Measurements from ENCODE around the gene MAP3K21. TPM values are rescaled to one million over a fixed set of nuclear protein-coding genes. Genes with fewer than 3 reads are reported as not detected.

Gene MAP3K21
- total RNA-seq, 5 donors from 2014 or later (not counting 1 experiment from before 2014, with no cell fraction given): 1.0 to 2.4 (median 1.7) TPM

DNA sequence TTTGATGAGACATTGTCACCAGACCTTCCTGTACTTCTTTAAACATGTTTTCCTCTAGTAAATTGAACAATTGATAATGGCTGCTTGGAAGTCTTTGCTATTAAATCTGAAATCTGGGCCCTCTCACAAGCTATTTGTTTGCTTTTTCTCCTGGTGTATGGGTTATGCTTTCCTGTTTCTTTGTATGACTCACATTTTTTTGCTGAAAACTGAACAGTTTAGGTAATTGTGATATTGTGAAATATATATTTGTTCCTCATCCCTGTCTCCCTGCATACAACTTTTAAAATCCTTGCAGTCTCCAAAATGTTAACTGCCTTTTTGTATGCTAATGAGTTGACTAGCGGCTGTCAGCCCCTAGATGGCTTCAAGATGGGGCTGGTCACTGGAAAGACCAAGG lies 61.6 kb downstream of the MAP3K21 start:
- peaks cover 21 to 33% of the 10 kb centered on the region in 2 donors for H3K27me3 Mint-ChIP-seq
- Histone ChIP-seq H3K36me3 (ENCODE audit: control insufficient read depth in 2 of 2, extremely low read depth in 1 of 2, insufficient read depth in 1 of 2, low read length in 1 of 2) (no peaks in the 10 kb centered on the region), H3K4me3 (ENCODE audit: control insufficient read depth in 1 of 2, extremely low read depth in 1 of 2, low read length in 1 of 2) (no peak overlapping the region), H3K27me3 (replicated peaks in 1 of 2; ENCODE audit: control insufficient read depth in 2 of 2, extremely low read depth in 1 of 2, insufficient read depth in 2 of 2, low read length in 1 of 2) (no peaks in the 10 kb centered on the region), H3K27ac (ENCODE audit: low read length) (no peak overlapping the region), H3K4me1 (ENCODE audit: control insufficient read depth in 1 of 2, extremely low read depth in 1 of 2, insufficient read depth in 2 of 2, low read length in 2 of 2) (no peaks in the 10 kb centered on the region), H3K9me3 (no peaks in the 10 kb centered on the region)
- H3K4me1 Mint-ChIP-seq: no peaks in the 10 kb centered on the region
- H3K9me3 Mint-ChIP-seq: no peaks in the 10 kb centered on the region
- ATAC-seq (replicated peaks in 1 of 4) (no peak), DNase-seq (no peak)
- H3K36me3 Mint-ChIP-seq: no peaks in the 10 kb centered on the region
- no CpG with 5 or more reads among the region's 1 CpG for WGBS (ENCODE audit: insufficient coverage)
- no peak overlapping the region for H3K27ac Mint-ChIP-seq
- CTCF ChIA-PET: no interaction called here
- no peak overlapping the region for H3K4me3 Mint-ChIP-seq
- POLR2A ChIA-PET: no interaction called here

DNA sequence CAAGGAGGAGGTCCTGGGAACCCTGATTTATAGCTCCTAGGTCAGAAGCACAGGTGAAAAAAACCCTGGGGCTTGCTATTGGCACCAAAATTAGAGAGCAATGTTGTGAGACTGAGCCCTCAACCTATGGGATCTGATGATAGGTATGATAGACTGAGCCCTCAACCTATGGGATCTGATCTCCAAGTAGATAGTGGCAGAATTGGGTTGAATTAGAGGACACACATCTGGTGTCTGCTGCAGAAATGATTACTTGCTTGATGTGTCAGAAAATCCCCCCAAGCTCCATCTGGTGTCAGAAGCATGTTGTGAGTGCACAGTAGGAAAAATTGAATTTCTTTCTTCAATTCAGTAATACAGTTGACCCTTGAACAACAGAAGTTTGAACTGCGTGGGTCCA lies 62.4 kb downstream of the MAP3K21 start:
- Mint-ChIP-seq H3K27me3 (peaks cover 24 to 33% of the 10 kb centered on the region in 2 donors), H3K9me3 (no peaks in the 10 kb centered on the region), H3K36me3 (no peaks in the 10 kb centered on the region), H3K4me3 (no peak overlapping the region), H3K4me1 (no peaks in the 10 kb centered on the region), H3K27ac (no peak overlapping the region)
- H3K4me1 ChIP-seq (ENCODE audit: control insufficient read depth in 1 of 2, extremely low read depth in 1 of 2, insufficient read depth in 2 of 2, low read length in 2 of 2): no peaks in the 10 kb centered on the region
- no CpG with 5 or more reads among the region's 1 CpG for WGBS (ENCODE audit: insufficient coverage)
- DNase-seq (no peak), ATAC-seq (replicated peaks in 1 of 4) (no peak)
- CTCF ChIA-PET: no interaction called here
- no peaks in the 10 kb centered on the region for H3K9me3 ChIP-seq
- H3K36me3 ChIP-seq (ENCODE audit: control insufficient read depth in 2 of 2, extremely low read depth in 1 of 2, insufficient read depth in 1 of 2, low read length in 1 of 2): no peaks in the 10 kb centered on the region
- no peak overlapping the region for H3K4me3 ChIP-seq (ENCODE audit: control insufficient read depth in 1 of 2, extremely low read depth in 1 of 2, low read length in 1 of 2)
- POLR2A ChIA-PET: no interaction called here
- H3K27ac ChIP-seq (ENCODE audit: low read length): no peak overlapping the region
- no peaks in the 10 kb centered on the region for H3K27me3 ChIP-seq (replicated peaks in 1 of 2; ENCODE audit: control insufficient read depth in 2 of 2, extremely low read depth in 1 of 2, insufficient read depth in 2 of 2, low read length in 1 of 2)

DNA sequence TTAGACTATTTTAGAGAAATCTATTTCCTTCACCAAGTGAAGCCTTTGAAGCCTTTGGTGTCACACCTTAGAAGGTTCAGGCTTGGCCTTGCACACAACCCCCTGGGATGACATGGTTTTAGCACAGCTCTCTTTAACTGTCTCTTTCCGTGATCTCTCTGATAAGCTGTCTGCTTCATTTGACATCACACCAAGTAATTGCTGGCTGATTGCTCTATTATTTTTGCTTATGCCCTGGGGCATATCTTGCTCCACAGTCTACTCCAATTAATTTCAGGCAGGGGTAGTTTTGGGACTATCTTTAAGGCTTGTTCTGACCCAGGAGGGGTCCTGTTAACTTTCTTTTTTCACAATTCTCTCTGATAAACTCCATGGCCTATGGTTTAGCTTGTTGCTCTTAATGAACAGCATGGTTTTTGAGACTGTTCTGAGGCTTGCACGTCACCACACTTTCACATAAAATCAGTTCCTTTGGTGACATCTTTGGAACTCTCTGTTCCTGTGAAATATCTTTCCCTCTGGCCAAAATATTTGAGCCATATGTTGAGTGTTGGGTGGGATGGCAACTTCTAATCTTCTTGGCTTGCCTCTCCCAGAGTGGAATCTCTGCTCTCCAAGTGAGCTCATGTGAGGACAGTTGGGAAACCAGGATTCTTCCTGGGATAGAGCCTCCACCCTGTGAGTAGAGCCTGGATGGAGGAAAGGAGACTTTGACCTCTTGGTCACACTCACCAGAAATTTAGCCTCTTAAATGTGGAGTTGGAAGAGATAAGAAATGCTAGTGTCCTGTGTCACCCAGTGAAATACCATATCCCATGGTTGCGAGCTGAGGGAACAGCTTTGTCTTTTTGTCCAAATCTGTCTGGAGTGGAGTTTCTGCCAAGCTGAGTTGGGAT lies 63.6 kb downstream of the MAP3K21 start:
- Mint-ChIP-seq H3K4me1 (no peaks in the 10 kb centered on the region), H3K27ac (no peak overlapping the region), H3K36me3 (no peaks in the 10 kb centered on the region), H3K27me3 (peaks cover 24 to 33% of the 10 kb centered on the region in 2 donors), H3K4me3 (no peak overlapping the region), H3K9me3 (no peaks in the 10 kb centered on the region)
- Histone ChIP-seq H3K4me1 (ENCODE audit: control insufficient read depth in 1 of 2, extremely low read depth in 1 of 2, insufficient read depth in 2 of 2, low read length in 2 of 2) (no peaks in the 10 kb centered on the region), H3K9me3 (no peaks in the 10 kb centered on the region), H3K27ac (ENCODE audit: low read length) (no peak overlapping the region), H3K36me3 (ENCODE audit: control insufficient read depth in 2 of 2, extremely low read depth in 1 of 2, insufficient read depth in 1 of 2, low read length in 1 of 2) (no peaks in the 10 kb centered on the region), H3K27me3 (replicated peaks in 1 of 2; ENCODE audit: control insufficient read depth in 2 of 2, extremely low read depth in 1 of 2, insufficient read depth in 2 of 2, low read length in 1 of 2) (peaks cover 0 to 6% of the 10 kb centered on the region in 2 experiments), H3K4me3 (ENCODE audit: control insufficient read depth in 1 of 2, extremely low read depth in 1 of 2, low read length in 1 of 2) (no peak overlapping the region)
- ChIA-PET CTCF (no interaction called here), POLR2A (no interaction called here)
- 100% methylated on average over 1 of the region's 3 CpGs for WGBS (ENCODE audit: insufficient coverage)
- no peak for ATAC-seq (replicated peaks in 1 of 4)
- DNase-seq: no peak

DNA sequence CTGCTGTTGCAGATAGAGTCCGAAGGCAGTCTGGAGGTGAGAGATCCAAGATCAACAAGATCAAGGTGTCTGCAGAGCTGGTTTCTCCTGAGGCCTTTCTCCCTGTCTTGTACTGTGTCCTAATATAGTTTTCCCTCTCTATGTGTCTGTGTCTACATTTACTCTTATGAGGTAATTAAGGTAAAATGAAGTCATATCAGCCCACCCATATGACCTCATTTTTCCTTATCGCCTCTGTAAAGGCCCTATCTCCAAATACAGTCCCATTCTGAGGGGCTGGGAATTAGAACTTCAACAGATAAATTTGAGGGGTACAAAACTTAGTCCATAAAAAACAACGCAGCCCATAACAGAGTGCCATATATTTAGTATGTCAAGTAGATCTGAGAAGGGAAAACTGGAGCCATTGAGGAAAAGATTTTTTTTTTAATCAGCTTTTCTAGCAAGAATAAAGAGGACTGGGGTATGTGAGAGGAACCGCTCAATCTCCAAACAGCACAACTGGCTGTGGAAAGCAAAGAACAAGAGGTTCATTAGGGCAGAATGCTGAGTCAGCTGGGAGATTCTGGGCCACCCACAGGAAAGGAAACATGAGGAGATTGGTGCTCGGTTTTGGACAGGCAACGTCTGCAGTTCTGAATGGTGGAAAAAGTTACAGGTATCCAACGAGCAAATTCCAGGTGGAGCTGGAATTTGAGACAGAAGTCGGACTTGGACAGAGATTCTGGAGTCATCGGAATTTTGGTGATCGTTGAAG lies 65.7 kb downstream of the MAP3K21 start:
- 55% methylated on average over 8 of the region's 10 CpGs for WGBS (ENCODE audit: insufficient coverage)
- Mint-ChIP-seq H3K4me3 (no peak overlapping the region), H3K27ac (no peak overlapping the region), H3K36me3 (no peaks in the 10 kb centered on the region), H3K9me3 (no peaks in the 10 kb centered on the region), H3K4me1 (no peaks in the 10 kb centered on the region), H3K27me3 (peaks cover 34 to 38% of the 10 kb centered on the region in 2 donors)
- Histone ChIP-seq H3K27ac (ENCODE audit: low read length) (no peak overlapping the region), H3K4me1 (ENCODE audit: control insufficient read depth in 1 of 2, extremely low read depth in 1 of 2, insufficient read depth in 2 of 2, low read length in 2 of 2) (no peaks in the 10 kb centered on the region), H3K36me3 (ENCODE audit: control insufficient read depth in 2 of 2, extremely low read depth in 1 of 2, insufficient read depth in 1 of 2, low read length in 1 of 2) (no peaks in the 10 kb centered on the region), H3K4me3 (ENCODE audit: control insufficient read depth in 1 of 2, extremely low read depth in 1 of 2, low read length in 1 of 2) (no peak overlapping the region), H3K27me3 (replicated peaks in 1 of 2; ENCODE audit: control insufficient read depth in 2 of 2, extremely low read depth in 1 of 2, insufficient read depth in 2 of 2, low read length in 1 of 2) (peaks cover 0 to 6% of the 10 kb centered on the region in 2 experiments), H3K9me3 (no peaks in the 10 kb centered on the region)
- ATAC-seq (replicated peaks in 1 of 4) (no peak), DNase-seq (no peak)
- ChIA-PET CTCF (interaction anchor here (0.6 to 1.0 kb wide), 4 partner anchors 10 to 208 kb away, joined by 4 to 15 read pairs (median 6); no protein-coding TSS in a partner anchor), POLR2A (interaction anchor here in 1 of 2 donors (0.7 kb wide), 1 partner anchor 18 kb away, joined by 4 read pairs; no protein-coding TSS in a partner anchor)

DNA sequence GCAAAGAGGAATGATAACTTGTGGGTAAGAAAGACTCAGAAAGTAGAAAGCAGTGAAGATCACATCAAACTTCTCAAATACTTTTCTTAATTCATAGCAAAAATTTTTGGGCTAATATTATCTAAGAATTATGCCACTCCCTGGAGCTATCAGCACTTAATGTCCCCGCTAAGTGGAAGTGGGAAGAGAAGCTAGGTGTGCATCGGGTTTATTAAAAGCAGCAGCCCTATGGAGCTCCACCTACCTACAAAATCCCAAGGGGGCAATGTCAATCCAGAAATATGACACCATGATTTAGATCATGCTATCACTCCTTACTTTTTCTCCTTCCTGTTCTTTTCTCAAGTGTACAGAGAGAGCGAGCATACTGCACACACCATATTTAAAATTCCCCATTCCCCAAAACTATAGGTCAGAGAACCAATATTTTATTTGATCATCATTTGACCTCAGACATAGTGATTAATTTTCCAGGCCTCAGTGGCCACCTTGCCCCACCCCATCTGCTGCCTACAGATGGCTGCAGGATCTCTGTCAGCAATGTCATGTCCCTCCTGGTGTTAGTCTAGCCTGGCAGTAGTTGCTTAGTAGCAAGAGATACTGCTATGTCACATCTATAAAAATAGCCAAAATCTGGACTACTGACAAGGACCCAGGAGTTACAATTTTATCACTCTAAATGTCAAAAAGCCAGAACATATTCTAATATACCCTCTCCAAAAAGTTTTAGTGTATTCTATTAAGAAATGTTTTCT lies 66.6 kb downstream of the MAP3K21 start:
- Histone ChIP-seq H3K27ac (ENCODE audit: low read length) (no peak overlapping the region), H3K36me3 (ENCODE audit: control insufficient read depth in 2 of 2, extremely low read depth in 1 of 2, insufficient read depth in 1 of 2, low read length in 1 of 2) (no peaks in the 10 kb centered on the region), H3K9me3 (no peaks in the 10 kb centered on the region), H3K4me3 (ENCODE audit: control insufficient read depth in 1 of 2, extremely low read depth in 1 of 2, low read length in 1 of 2) (no peak overlapping the region), H3K4me1 (ENCODE audit: control insufficient read depth in 1 of 2, extremely low read depth in 1 of 2, insufficient read depth in 2 of 2, low read length in 2 of 2) (no peaks in the 10 kb centered on the region), H3K27me3 (replicated peaks in 1 of 2; ENCODE audit: control insufficient read depth in 2 of 2, extremely low read depth in 1 of 2, insufficient read depth in 2 of 2, low read length in 1 of 2) (peaks cover 0 to 6% of the 10 kb centered on the region in 2 experiments)
- H3K4me1 Mint-ChIP-seq: no peaks in the 10 kb centered on the region
- WGBS (ENCODE audit: insufficient coverage): 79% methylated on average over 2 of the region's 3 CpGs
- H3K9me3 Mint-ChIP-seq: no peaks in the 10 kb centered on the region
- ChIA-PET POLR2A (interaction anchor here in 1 of 2 donors (0.7 kb wide), 1 partner anchor 17 kb away, joined by 4 read pairs; no protein-coding TSS in a partner anchor), CTCF (interaction anchor here in 1 of 2 donors (0.7 kb wide), 1 partner anchor 207 kb away, joined by 4 read pairs; no protein-coding TSS in a partner anchor)
- no peak overlapping the region for H3K27ac Mint-ChIP-seq
- no peak overlapping the region for H3K4me3 Mint-ChIP-seq
- peaks cover 34 to 38% of the 10 kb centered on the region in 2 donors for H3K27me3 Mint-ChIP-seq
- H3K36me3 Mint-ChIP-seq: no peaks in the 10 kb centered on the region
- ATAC-seq (replicated peaks in 1 of 4): no peak
- DNase-seq: no peak
